Aorta (tissue), 5 donors: ENCODE results near the gene VSTM4. TPM values are rescaled to one million over a fixed set of nuclear protein-coding genes. Genes with fewer than 3 reads are reported as not detected.
A peak's percentile ranks its signal among the peaks of the same experiment; 100 is the strongest.

Source experiments
- ATAC-seq: fragments of 200-7000 bp; cut with Tn5 transposase; one replicate; pipeline ENCODE4 v1.9.1; 2022; ENCODE audit warnings: moderate library complexity; ENCODE audit not compliant: low FRiP score
- DNase-seq, 2 donors: peaks; one replicate each; pipeline ENCODE4 v3.0.0-alpha.2; 2020
- H3K27ac ChIP-seq, 2 donors: one replicate each; pipeline ENCODE4 v1.5.1; 2013; ENCODE audit warnings: low read length in 2 of 2, mild to moderate bottlenecking in 2 of 2, moderate library complexity in 2 of 2, control low read depth in 1 of 2, inconsistent platforms in 1 of 2, low read depth in 1 of 2
- H3K27me3 ChIP-seq, 2 donors: one replicate each; pipeline ENCODE4 v1.6.1; 2013; ENCODE audit warnings: control low read depth in 1 of 2, low read length in 1 of 2, mild to moderate bottlenecking in 1 of 2, moderate library complexity in 1 of 2; ENCODE audit not compliant: insufficient read depth in 2 of 2, control insufficient read depth in 1 of 2
- H3K36me3 ChIP-seq, 2 donors: one replicate each; pipeline ENCODE4 v1.6.1; 2013; ENCODE audit warnings: control low read depth in 1 of 2, low read length in 1 of 2, mild to moderate bottlenecking in 1 of 2; ENCODE audit not compliant: insufficient read depth in 2 of 2, control insufficient read depth in 1 of 2
- H3K4me1 ChIP-seq, 2 donors: one replicate each; pipeline ENCODE4 v1.6.1; 2013; ENCODE audit warnings: low read length in 2 of 2, control low read depth in 1 of 2, mild to moderate bottlenecking in 1 of 2, moderate library complexity in 1 of 2; ENCODE audit not compliant: insufficient read depth in 2 of 2, control insufficient read depth in 1 of 2
- H3K4me3 ChIP-seq, 2 donors: one replicate each; pipeline ENCODE4 v1.5.1; 2013; ENCODE audit warnings: low read length in 2 of 2, control low read depth in 1 of 2, mild to moderate bottlenecking in 1 of 2
- H3K9me3 ChIP-seq: one replicate; pipeline ENCODE4 v1.6.1; 2013; ENCODE audit warnings: mild to moderate bottlenecking, low read length; ENCODE audit not compliant: control insufficient read depth
- WGBS, 2 donors: extraction: QIAGEN DNeasy Blood & Tissue Kit; methylation state at CpG; one replicate each; pipeline ENCODE4 v1.1.7; 2013; 5-methylcytosine and 5-hydroxymethylcytosine counted together
- intact Hi-C, 2 donors: fragments of 100-400 bp; cut with DNase I; formaldehyde crosslinking; loops; one replicate each; pipeline versions ENCODE4 v1.14.2 to v1.15.0; 2022
- polyA plus RNA-seq, 2 donors: library from polyadenylated mRNA; stranded (reverse); fragments of 200-250 nt; gene quantifications; one replicate each; pipeline ENCODE4 v1.2.3, GENCODE V29; 2013
- total RNA-seq, 2 donors: library from RNA; stranded (reverse); fragmentation: NEBNext Ultra II Directional; extraction: Animal tissue kit (Norgen Biotek cat#: 25700); gene quantifications; one replicate each; pipeline ENCODE4 v1.2.1, GENCODE V29; 2021
- donor health status: healthy with polysubstance abuse.
- donor health status: Bipolar disorder and iron deficiency.
- donor health status: DM: no; HTN: no; CAD: no.
- donor health status: DM: no; HTN: no; CAD: no.
- donor health status: DM: yes; HTN: yes; CAD: no.

The VSTM4 gene
- total and polyA plus RNA-seq, 4 donors: 8.0 to 34.2 (median 18.0) TPM

GRCh38 chr10:49068209-49068608 is 47.1 kb downstream of the VSTM4 start:
- Histone ChIP-seq H3K36me3 (peaks cover 2 to 7% of the 10 kb centered on the region in 2 donors), H3K4me1 (peaks cover 0 to 1% of the 10 kb centered on the region in 2 donors), H3K27me3 (no peaks in the 10 kb centered on the region), H3K27ac (no peak overlapping the region), H3K9me3 (no peaks in the 10 kb centered on the region), H3K4me3 (no peak overlapping the region)
- ATAC-seq (no peak), DNase-seq (no peak)
- WGBS, 2 donors: 93 to 95% methylated on average over 8 of the region's 8 CpGs
- intact Hi-C loops: no loop called here

DNA sequence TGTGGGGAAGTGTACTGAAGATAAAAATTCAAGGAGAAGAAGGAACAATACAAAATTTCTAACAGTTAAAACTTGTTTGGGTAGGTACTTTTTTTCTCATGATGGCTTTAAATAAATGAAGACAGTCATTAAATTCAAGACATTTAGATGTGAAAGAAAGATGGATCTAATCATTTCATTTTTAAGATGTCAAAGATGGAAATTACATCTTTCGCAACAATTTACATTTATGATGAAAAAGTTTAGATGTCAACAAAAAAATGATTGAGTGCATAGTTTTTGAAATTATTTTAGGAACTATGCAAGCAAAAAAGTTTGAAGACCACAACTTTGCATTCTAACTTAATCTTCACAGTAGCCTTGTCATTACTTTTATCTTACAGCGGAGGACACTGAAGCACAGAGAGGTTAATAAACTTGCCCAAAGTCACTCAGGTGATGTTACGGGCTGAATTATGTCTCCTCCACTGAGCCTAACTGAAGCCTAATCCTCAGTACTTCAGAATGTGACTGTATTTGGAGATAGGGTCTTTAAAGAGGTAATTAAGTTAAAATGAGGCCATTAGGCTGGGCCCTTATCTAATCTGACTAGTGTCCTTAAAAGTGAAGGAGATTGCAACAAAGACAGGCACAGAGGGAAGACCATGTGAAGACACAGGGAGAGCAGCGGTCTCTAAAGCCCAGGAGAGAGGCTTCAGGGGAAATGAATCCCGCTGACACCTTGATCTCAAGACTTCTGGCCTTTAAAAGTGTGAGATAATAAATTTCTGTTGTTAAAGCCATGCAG is 48.2 kb downstream of the VSTM4 start:
- peaks cover 2 to 7% of the 10 kb centered on the region in 2 donors for H3K36me3 ChIP-seq
- 95 to 97% methylated on average over 5 of the region's 5 CpGs for WGBS, 2 donors
- no peak for ATAC-seq
- peaks cover 0 to 1% of the 10 kb centered on the region in 2 donors for H3K4me1 ChIP-seq
- intact Hi-C loops: no loop called here
- no peak overlapping the region for H3K27ac ChIP-seq
- no peaks in the 10 kb centered on the region for H3K9me3 ChIP-seq
- H3K4me3 ChIP-seq: no peak overlapping the region
- H3K27me3 ChIP-seq: no peaks in the 10 kb centered on the region
- no peak for DNase-seq

DNA sequence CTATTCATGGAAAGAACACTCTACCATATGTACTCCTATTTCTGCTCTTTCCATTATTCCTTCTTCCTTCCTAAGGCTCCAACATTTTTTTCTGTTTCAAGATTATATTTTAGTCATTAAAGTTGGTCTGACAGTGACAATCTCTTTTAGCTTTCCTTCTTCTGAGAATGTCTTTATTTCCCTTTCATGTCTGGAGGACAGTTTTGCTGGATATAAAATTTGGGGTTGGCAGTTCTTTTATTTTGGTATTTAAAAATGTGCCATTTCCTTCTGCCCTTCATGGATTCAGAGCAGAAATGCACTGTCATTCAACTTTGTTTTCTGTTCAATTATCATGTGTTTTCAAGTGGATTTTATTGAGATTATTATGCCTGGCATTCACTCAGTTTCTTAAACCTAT is 53.1 kb downstream of the VSTM4 start:
- Histone ChIP-seq H3K4me3 (no peak overlapping the region), H3K4me1 (no peaks in the 10 kb centered on the region), H3K9me3 (no peaks in the 10 kb centered on the region), H3K27me3 (no peaks in the 10 kb centered on the region), H3K36me3 (peaks cover 2 to 5% of the 10 kb centered on the region in 2 donors), H3K27ac (no peak overlapping the region)
- ATAC-seq: no peak
- intact Hi-C loops: no loop called here
- no peak for DNase-seq

GRCh38 chr10:49061667-49062066 is 53.7 kb downstream of the VSTM4 start:
- 92 to 97% methylated on average over 1 of the region's 1 CpG for WGBS, 2 donors
- Histone ChIP-seq H3K27me3 (no peaks in the 10 kb centered on the region), H3K4me3 (no peak overlapping the region), H3K36me3 (peaks cover 2 to 5% of the 10 kb centered on the region in 2 donors), H3K4me1 (no peaks in the 10 kb centered on the region), H3K9me3 (no peaks in the 10 kb centered on the region), H3K27ac (no peak overlapping the region)
- ATAC-seq (no peak), DNase-seq (no peak)
- intact Hi-C loops: no loop called here

GRCh38 chr10:49058463-49059255 is 56.7 kb downstream of the VSTM4 start:
- Histone ChIP-seq H3K4me3 (no peak overlapping the region), H3K36me3 (peaks cover 0 to 2% of the 10 kb centered on the region in 2 donors), H3K27ac (no peak overlapping the region), H3K27me3 (no peaks in the 10 kb centered on the region), H3K4me1 (no peaks in the 10 kb centered on the region), H3K9me3 (no peaks in the 10 kb centered on the region)
- intact Hi-C loops: no loop called here
- DNase-seq (no peak), ATAC-seq (peak; percentile 71)
- 18 to 22% methylated on average over 7 of the region's 7 CpGs for WGBS, 2 donors

GRCh38 chr10:49057231-49057880 is 58.0 kb downstream of the VSTM4 start:
- 95 to 98% methylated on average over 7 of the region's 7 CpGs for WGBS, 2 donors
- Histone ChIP-seq H3K36me3 (no peaks in the 10 kb centered on the region), H3K4me1 (no peaks in the 10 kb centered on the region), H3K4me3 (no peak overlapping the region), H3K27me3 (no peaks in the 10 kb centered on the region), H3K9me3 (no peaks in the 10 kb centered on the region), H3K27ac (no peak overlapping the region)
- intact Hi-C loops: no loop called here
- DNase-seq (no peak), ATAC-seq (no peak)

GRCh38 chr10:49056356-49056755 is 59.0 kb downstream of the VSTM4 start:
- no peaks in the 10 kb centered on the region for H3K27me3 ChIP-seq
- intact Hi-C loops: no loop called here
- H3K4me3 ChIP-seq: no peak overlapping the region
- ATAC-seq (no peak), DNase-seq (no peak)
- 9 to 33% methylated on average over 1 of the region's 1 CpG for WGBS, 2 donors
- H3K36me3 ChIP-seq: no peaks in the 10 kb centered on the region
- H3K27ac ChIP-seq: no peak overlapping the region
- no peaks in the 10 kb centered on the region for H3K9me3 ChIP-seq
- no peaks in the 10 kb centered on the region for H3K4me1 ChIP-seq

DNA sequence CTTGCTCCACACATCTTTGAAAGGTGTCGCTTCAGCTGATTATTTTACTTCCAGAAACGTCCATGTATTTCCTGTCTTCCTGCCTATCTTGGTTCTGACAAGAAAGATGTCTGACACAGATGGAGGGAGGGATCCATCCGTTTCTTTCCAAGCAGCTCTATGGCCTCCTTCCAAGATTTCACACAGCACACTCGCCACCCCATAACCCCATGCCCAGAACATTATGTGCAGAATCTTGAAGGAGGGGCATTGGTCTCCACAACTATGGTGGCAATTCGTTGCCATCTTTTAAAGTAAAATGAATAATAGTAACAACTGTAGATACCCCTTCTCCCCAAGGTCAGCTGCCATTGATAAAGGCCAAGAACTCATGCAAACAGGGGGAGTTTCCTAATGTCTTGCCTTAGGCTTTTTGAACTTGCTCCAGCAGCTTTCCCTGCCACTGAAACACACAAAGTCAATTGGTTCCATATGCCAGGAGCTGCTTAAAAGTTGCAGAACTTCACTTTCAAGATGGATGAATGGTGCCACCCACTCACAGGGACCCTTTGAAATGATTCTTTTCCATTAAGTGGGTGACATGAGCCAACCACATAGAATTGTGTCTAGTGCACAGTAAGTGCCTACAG is 60.0 kb downstream of the VSTM4 start:
- no peaks in the 10 kb centered on the region for H3K27me3 ChIP-seq
- intact Hi-C loops: no loop called here
- DNase-seq: no peak
- no peak for ATAC-seq
- no peak overlapping the region for H3K4me3 ChIP-seq
- H3K4me1 ChIP-seq: peaks cover 0 to 3% of the 10 kb centered on the region in 2 donors
- H3K9me3 ChIP-seq: no peaks in the 10 kb centered on the region
- H3K27ac ChIP-seq: no peak overlapping the region
- 42 to 43% methylated on average over 5 of the region's 5 CpGs for WGBS, 2 donors
- H3K36me3 ChIP-seq: no peaks in the 10 kb centered on the region
